Measurements from ENCODE around the gene FTO. TPM values are rescaled to one million over a fixed set of nuclear protein-coding genes. Genes with fewer than 3 reads are reported as not detected.
"Not testable (repeated sequence)": the region's sequence is repeated elsewhere in the genome, so short reads cannot be mapped to it uniquely, and the experiment has no call there.

Gene FTO
- total RNA-seq, 4 donors from 2014 or later, result 125 to 182 (median 164) TPM

DNA sequence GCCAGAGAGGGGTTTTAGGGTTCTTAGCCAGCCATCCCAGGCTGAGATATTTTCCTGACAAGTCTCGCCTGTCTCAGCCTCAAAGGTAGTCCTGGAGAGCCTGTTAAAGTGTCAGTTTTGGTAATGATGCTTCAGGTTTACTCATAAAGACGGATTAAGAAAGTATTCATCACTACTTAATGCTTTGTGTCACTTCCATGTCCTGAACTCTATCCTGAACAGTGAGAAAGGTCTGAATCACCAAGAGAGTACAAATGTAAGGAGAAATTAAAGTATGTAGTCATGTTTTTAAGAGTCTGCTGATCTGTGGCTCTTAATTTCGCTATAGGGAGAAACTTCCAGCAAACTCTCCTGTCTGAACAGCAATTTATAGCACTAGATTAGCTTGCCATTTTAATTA is 14.3 kb upstream of the FTO start:
- intact Hi-C loops (cut with DNase I), result no loop called here
- WGBS, 2 donors, result 94 to 97% methylated on average over 3 of the region's 3 CpGs
- Histone ChIP-seq H3K9me3 (no peaks in the 10 kb centered on the region), H3K27ac (no peak overlapping the region), H3K4me3 (replicated peaks in 1 of 3) (no peak overlapping the region), H3K4me1 (no peaks in the 10 kb centered on the region), H3K36me3 (peaks cover 3 to 6% of the 10 kb centered on the region in 2 donors), H3K27me3 (no peaks in the 10 kb centered on the region)
- no peak for TF ChIP-seq POLR2A (IDR thresholded peaks at IDR 0.05)
- TF ChIP-seq, protein P1, sequence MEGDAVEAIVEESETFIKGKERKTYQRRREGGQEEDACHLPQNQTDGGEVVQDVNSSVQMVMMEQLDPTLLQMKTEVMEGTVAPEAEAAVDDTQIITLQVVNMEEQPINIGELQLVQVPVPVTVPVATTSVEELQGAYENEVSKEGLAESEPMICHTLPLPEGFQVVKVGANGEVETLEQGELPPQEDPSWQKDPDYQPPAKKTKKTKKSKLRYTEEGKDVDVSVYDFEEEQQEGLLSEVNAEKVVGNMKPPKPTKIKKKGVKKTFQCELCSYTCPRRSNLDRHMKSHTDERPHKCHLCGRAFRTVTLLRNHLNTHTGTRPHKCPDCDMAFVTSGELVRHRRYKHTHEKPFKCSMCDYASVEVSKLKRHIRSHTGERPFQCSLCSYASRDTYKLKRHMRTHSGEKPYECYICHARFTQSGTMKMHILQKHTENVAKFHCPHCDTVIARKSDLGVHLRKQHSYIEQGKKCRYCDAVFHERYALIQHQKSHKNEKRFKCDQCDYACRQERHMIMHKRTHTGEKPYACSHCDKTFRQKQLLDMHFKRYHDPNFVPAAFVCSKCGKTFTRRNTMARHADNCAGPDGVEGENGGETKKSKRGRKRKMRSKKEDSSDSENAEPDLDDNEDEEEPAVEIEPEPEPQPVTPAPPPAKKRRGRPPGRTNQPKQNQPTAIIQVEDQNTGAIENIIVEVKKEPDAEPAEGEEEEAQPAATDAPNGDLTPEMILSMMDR (IDR thresholded peaks at IDR 0.05), result no peak
- no peak for DNase-seq

DNA sequence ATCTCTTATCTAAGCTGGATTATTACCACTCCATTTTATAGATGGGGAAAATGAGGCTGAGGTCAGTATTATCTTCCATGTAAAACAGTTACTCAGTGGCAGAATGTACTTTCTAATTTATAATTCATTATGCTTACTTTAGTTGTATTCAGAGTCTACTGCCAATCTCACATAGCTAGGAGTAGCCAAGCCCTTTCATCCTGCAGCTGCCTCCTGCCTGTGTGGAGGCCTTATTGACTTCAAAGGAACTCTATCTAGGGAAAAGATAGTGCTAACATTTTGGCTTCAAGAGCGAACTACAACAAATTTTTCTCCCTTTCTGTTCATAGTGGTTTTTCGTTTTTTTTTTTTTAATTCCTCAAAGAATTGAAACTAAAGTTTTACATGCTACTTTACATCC is 13.2 kb upstream of the FTO start:
- Histone ChIP-seq H3K4me3 (replicated peaks in 1 of 3) (no peak overlapping the region), H3K9me3 (no peaks in the 10 kb centered on the region), H3K27ac (no peak overlapping the region), H3K27me3 (no peaks in the 10 kb centered on the region), H3K4me1 (no peaks in the 10 kb centered on the region), H3K36me3 (peaks cover 0 to 3% of the 10 kb centered on the region in 2 donors)
- 94 to 99% methylated on average over 2 of the region's 2 CpGs for WGBS, 2 donors
- intact Hi-C loops (cut with DNase I), result no loop called here
- DNase-seq, result no peak
- TF ChIP-seq, protein P1 (IDR thresholded peaks at IDR 0.05), result no peak
- no peak for TF ChIP-seq POLR2A (IDR thresholded peaks at IDR 0.05)

DNA sequence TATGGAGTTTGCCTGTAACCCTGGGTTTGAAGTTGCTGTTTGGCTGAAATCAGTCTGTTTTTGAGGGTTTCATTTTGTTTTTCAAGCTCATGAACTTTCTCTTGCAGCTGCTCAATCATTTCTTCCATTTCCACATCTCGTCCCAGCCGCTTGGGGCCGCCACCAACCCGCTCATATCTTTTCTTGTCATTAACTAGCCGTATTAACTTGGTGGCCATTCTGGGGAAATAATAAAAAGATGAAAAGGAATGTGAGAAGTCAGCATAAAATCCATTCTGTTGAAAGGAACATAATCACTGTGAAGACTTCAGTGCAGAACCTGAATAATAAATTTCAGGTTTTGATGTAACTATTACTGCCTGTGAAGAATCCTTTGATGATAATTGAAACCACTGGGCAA is 11.8 kb upstream of the FTO start:
- 94 to 95% methylated on average over 5 of the region's 5 CpGs for WGBS, 2 donors
- intact Hi-C loops (cut with DNase I), result no loop called here
- peaks cover 0 to 3% of the 10 kb centered on the region in 2 donors for H3K36me3 ChIP-seq
- H3K4me3 ChIP-seq (replicated peaks in 1 of 3), result no peak overlapping the region
- H3K4me1 ChIP-seq, result no peaks in the 10 kb centered on the region
- H3K9me3 ChIP-seq, result no peaks in the 10 kb centered on the region
- no peaks in the 10 kb centered on the region for H3K27me3 ChIP-seq
- no peak for DNase-seq
- TF ChIP-seq, protein P1 (IDR thresholded peaks at IDR 0.05), result no peak
- no peak for TF ChIP-seq POLR2A (IDR thresholded peaks at IDR 0.05)
- no peak overlapping the region for H3K27ac ChIP-seq

DNA sequence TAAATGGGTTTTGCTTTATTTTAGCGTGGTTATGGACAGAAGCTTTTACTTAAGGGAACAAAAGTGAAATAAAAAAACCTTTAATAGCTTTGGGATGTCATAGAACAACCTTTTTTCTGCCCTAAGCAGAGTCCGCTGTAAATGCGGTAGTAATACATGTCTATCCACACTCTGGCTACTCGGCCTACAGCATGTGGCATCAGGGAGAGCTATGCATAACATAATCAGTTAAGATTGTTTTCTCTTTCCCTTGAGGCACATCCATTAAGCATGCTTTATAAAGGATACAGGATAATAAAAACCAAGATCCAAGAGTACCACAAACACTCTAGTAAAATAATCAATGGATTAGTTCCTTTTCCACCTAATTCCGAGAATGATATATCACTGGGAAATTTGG is 10.6 kb upstream of the FTO start:
- intact Hi-C loops (cut with DNase I), result no loop called here
- 91 to 95% methylated on average over 5 of the region's 5 CpGs for WGBS, 2 donors
- Histone ChIP-seq H3K27ac (no peak overlapping the region), H3K4me3 (replicated peaks in 1 of 3) (no peak overlapping the region), H3K4me1 (no peaks in the 10 kb centered on the region), H3K27me3 (no peaks in the 10 kb centered on the region), H3K9me3 (no peaks in the 10 kb centered on the region), H3K36me3 (peaks cover 0 to 3% of the 10 kb centered on the region in 2 donors)
- no peak for DNase-seq
- no peak for TF ChIP-seq POLR2A (IDR thresholded peaks at IDR 0.05)
- TF ChIP-seq, protein P1 (IDR thresholded peaks at IDR 0.05), result no peak

DNA sequence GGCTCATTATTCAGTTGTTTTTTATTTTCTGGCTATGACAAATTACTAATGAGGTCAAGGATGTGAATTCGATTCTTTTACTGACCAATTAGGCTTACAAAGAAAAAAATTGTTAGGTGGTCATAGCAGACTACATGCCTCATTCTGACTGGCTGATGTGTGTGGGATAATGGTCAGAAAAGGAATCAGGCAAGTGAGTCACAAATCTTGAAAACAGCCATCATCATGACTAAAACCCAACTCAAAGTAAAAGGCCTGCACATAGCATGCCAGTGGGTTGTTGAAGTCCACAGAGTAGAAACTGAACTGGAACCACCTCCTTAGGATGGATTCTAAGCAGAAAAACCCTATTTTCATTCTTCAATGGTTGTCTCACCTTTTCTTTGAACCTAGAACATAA is 8.9 kb upstream of the FTO start:
- 92 to 98% methylated on average over 1 of the region's 1 CpG for WGBS, 2 donors
- DNase-seq, result no peak
- Histone ChIP-seq H3K36me3 (peaks cover 0 to 3% of the 10 kb centered on the region in 2 donors), H3K27ac (no peak overlapping the region), H3K4me1 (no peaks in the 10 kb centered on the region), H3K4me3 (replicated peaks in 1 of 3) (no peak overlapping the region), H3K27me3 (no peaks in the 10 kb centered on the region), H3K9me3 (no peaks in the 10 kb centered on the region)
- intact Hi-C loops (cut with DNase I), result no loop called here
- TF ChIP-seq POLR2A (IDR thresholded peaks at IDR 0.05), result no peak
- TF ChIP-seq, protein P1 (IDR thresholded peaks at IDR 0.05), result no peak

DNA sequence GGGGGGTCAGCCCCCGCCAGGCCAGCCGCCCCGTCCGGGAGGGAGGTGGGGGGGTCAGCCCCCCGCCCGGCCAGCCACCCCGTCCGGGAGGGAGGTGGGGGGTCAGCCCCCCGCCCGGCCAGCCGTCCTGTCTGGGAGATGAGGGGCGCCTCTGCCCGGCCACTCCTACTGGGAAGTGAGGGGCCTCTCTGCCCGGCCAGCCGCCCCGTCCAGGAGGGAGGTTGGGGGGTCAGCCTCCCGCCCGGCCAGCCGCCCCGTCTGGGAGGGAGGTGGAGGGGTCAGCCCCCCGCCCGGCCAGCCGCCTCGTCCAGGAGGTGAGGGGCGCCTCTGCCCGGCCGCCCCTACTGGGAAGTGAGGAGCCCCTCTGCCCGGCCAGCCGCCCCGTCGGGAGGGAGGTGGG is 5.7 kb upstream of the FTO start:
- H3K36me3 ChIP-seq; H3K4me1 ChIP-seq; H3K9me3 ChIP-seq; H3K4me3 ChIP-seq (replicated peaks in 1 of 3); intact Hi-C loops (cut with DNase I); H3K27ac ChIP-seq; H3K27me3 ChIP-seq; DNase-seq: not testable (repeated sequence)
- WGBS, 2 donors, result 100% methylated on average over 2 of the region's 31 CpGs; no CpG with 5 or more reads in 1 of the 2 donors

All from thyroid gland (tissue), 4 donors.